ENCODE results near the gene SLC5A11.

DNA sequence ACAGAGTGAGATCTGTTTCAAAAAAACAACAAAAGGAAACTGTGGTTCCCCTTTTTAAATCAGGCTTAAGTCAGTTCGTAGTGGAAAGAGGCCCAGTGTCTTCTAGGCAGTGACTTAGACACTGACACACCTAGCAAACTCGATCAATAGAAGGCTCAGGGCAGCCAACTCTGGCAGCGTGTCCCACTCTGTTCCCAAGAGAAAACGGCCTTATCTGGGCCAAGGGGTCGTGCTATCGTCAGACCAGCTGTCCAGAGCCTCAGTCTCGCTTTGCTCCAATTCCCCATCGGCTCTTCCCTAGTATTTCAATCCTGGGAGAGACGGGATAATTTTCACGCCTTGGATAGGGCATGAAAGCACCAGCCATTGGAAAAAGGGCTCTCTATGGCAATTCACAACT is 72.9 kb downstream of the SLC5A11 start:
- TF ChIP-seq CTCF (conservative IDR thresholded peaks at IDR 0.05 in 1 of 2, IDR thresholded peaks at IDR 0.05 in 1 of 2; ENCODE audit: low read depth in 1 of 2, low read length in 2 of 2) (no peak), EZH2 (IDR thresholded peaks at IDR 0.05; ENCODE audit: low read length, missing control alignments) (no peak)

Measured in fibroblast of lung (primary cell).